NCI-H146 (cell line): Measurements from ENCODE around the gene PLEKHN1.
A peak's percentile ranks its signal among the peaks of the same experiment; 100 is the strongest.
"Not testable (repeated sequence)": the region's sequence is repeated elsewhere in the genome, so short reads cannot be mapped to it uniquely, and the experiment has no call there.

Experiments used
- DNase-seq: peaks from one replicate; lab custom pipeline; 2025; lab: John Stamatoyannopoulos, UW

Gene PLEKHN1

DNA sequence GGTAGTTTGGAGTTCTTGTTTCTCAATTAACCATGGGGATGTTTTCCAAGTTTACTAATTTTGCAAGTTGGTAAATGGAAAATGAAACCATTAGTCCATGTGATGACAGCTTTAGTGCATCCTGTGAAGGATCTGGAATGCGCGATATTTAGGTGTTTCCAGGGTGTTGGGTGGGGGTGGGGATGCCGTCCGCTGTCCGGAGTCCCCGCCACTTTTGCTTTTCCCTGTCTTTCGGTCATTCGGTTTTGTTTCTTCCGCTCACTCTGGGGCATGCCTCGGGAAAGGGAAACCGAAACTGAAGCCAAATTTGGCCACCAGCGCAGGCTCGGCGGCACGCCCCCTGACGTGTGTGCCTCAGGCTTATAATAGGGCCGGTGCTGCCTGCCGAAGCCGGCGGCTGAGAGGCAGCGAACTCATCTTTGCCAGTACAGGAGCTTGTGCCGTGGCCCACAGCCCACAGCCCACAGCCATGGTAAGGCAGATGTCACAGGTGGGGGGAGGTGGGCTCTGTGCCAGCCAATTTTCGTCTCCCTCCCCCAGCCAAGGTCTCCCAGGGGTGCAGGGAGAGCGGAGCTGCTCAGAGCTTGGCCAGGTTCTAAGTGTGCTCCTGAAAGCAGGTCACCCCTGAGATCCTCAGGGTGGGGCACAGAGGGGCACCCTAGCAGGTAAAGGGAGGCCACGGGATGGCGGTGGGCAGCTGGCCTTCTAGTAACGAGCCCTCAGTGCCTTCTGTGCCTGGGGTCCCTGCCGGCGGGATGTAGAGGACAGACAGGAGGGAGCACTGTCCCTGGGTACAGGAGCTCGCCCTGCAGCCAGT, 47.0 kb downstream of the PLEKHN1 start, which contains the start of gene ISG15:
Gene ISG15, plus strand, starts transcription at position 393 of the 817 bp plus-strand sequence. Its CDS starts 77 bp downstream, at position 470.
- peak; percentile 34 for DNase-seq

DNA sequence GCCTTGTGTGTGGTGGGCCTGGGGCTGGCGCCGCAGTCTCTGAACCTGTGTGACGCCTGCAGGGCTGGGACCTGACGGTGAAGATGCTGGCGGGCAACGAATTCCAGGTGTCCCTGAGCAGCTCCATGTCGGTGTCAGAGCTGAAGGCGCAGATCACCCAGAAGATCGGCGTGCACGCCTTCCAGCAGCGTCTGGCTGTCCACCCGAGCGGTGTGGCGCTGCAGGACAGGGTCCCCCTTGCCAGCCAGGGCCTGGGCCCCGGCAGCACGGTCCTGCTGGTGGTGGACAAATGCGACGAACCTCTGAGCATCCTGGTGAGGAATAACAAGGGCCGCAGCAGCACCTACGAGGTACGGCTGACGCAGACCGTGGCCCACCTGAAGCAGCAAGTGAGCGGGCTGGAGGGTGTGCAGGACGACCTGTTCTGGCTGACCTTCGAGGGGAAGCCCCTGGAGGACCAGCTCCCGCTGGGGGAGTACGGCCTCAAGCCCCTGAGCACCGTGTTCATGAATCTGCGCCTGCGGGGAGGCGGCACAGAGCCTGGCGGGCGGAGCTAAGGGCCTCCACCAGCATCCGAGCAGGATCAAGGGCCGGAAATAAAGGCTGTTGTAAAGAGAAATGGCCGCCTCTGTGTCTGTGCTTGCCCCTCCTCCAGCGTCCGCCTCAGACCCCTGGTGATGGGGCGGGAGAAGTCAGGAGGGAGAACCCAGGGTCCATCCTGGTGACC, 47.8 kb downstream of the PLEKHN1 start:
- DNase-seq = no peak

DNA sequence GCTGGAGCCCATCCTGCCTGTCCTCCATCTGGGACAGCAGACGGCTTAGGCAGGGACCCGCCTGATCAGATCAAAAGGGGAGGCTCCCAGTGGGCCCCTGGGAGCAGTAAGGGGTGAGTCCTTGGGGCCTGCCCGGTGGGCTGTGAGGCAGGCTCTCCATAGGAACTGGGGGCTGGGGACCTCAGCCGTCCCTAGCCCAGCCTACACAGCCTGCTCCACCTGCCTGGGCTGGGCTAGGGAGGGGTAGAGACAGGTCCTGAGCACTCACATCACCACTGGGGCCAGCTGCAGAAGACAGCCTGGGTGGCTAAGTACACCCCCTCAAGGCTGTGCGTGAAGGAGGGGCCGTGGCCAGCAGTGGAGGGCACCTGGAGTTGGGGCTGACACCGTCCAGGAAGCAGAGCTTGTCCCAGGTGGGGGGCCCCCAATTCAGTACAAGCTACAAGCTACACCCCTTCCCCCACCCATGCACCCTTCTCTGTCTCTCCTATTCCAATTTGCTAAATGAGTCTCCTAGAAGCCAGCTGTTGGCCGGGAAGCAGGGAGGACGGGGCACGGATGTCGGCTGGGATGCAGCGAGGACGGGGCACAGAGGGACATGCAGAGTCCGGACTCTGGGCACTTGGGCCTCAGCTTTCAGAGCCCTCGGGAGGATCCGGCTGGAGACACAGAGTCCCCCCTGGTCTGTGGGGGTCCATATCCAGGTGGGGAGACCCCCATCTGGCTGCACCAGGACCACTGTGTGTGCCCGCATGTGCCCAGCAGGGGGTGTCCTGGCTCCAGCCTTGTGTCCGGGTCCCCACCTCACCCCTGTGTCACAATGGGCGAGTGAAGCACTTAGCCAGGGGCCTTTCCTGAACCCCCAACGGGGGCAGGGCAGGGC, 48.8 kb downstream of the PLEKHN1 start:
- DNase-seq = no peak

DNA sequence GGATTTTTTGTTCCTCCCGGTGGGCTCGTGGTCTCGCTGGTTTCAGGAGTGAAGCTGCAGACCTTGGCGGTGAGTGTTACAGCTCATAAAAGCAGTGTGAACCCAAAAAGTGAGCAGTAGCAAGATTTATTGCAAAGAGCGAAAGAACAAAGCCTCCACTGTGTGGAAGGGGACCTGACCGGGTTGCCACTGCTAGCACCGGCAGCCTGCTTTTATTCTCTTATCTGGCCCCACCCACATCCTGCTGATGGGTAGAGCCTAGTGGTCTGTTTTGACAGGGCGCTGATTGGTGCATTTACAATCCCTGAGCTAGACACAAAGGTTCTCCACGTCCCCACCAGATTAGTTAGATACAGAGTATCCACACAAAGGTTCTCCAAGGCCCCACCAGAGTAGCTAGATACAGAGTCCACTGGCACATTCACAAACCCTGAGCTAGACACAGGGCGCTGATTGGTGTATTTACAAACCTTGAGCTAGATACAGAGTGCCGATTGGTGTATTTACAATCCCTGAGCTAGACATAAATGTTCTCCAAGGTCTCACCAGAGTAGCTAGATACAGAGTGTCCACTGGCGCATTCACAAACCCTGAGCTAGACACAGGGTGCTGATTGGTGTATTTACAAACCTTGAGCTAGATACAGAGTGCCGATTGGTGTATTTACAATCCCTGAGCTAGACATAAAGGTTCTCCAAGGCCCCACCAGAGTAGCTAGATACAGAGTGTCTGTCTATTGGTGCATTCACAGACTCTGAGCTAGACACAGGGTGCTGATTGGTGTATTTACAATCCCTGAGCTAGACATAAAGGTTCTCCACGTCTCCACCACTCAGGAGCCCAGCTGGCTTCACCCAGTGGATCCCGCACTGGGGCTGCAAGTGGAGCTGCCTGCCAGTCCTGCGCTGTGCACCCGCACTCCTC, 51.4 kb downstream of the PLEKHN1 start:
- DNase-seq = not testable (repeated sequence)

DNA sequence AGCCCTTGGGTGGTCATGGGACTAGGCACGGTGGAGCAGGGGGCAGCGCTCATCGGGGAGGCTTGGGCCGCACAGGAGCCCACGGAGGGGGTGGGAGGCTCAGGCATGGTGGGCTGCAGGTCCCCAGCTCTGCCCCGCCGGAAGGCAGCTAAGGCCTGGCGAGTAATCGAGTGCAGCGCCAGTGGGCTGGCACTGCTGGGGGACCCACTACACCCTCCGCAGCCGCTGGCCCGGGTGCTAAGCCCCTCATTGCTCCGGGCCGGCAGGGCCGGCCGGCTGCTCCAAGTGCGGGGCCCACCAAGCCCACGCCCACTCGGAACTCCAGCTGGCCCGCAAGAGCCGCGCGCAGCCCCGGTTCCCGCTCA, 52.0 kb downstream of the PLEKHN1 start:
- DNase-seq = not testable (repeated sequence)

DNA sequence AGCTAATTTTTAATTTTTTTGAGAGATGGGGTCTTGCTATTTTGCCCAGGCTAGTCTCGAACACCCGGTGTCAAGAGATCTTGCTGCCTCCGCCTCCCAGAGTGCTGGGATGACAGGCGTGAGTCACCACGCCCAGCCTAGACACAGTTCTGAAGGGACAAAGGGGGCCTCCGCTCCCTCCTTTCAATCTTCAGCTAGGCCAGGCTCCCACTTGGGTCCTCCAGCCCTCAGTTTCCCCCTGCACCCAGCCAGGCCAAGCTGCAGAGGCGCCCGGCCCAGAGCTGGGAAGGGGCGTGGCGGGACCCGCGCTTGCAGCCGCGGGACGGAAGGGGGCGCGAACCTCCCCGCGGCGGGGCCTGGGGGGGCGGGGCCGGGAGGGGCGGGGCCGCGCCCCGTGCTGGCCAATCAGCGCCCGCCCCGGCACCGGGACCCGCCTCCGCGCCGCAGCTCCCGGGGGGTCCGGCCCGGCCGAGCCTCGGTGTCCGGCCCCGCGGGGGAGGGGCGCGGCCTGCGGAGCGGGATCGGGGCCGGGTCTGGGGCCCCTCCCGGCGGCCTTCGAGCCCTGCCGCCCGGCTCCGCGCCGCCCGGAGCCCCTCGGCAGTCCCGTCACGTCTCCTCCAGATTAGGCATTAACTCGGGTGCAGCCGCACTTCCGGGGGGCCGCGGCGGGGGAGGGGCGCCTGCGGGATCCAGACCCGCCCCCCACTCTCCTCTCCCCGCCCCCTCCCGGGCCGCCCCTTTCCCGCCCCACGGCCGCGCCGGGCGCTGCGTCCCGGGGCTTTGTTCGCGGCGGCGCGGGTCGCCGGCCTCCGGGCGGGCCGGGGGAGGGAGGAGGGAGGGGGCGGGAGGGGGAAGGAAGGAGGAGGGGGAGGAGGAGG, 53.1 kb downstream of the PLEKHN1 start:
- peak; percentile 63 for DNase-seq

DNA sequence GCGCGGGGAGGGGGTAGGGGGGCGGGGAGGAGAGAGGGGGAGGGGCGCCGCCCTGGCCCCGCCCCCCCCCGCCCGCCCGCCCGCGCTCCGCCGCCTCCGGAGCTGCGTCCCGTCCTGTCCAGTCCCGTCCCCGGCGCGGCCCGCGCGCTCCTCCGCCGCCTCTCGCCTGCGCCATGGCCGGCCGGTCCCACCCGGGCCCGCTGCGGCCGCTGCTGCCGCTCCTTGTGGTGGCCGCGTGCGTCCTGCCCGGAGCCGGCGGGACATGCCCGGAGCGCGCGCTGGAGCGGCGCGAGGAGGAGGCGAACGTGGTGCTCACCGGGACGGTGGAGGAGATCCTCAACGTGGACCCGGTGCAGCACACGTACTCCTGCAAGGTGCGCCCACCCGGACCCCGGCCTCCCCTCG, 53.7 kb downstream of the PLEKHN1 start, which contains the start of gene AGRN:
Gene AGRN, plus strand, starts transcription at position 121 of the 405 bp plus-strand sequence. Its CDS starts 53 bp downstream, at position 174.
- no peak for DNase-seq

DNA sequence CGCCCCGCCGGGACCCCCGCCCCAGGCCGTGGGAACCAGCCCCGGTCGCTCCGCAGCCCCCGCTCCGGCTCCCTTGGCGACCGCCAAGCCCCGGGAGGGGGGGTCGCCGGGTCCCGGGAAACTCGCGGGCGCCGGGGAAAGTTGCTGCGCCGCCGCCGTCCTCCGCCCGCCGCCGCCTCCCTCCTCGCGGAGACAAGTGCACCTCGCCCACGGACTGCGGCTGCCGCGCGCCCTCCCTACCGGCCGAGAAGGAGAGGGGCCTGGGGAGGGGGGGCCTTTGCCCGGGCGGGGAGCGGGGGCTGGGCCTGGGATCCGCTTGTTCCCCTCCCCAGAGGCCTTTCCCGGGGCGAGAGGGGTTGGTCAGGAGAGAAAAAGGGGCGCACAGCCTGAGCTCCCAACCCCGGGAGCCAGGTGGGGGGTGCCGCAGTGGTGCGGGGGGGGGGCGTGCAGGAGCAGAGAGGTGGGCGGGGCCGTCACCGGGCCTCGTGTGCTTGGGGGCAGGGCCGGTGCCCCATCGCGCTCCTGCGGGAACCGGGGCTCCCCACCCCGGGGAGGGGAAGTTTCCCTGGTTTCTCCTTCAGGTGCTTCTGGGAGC, 54.2 kb downstream of the PLEKHN1 start:
- no peak for DNase-seq

DNA sequence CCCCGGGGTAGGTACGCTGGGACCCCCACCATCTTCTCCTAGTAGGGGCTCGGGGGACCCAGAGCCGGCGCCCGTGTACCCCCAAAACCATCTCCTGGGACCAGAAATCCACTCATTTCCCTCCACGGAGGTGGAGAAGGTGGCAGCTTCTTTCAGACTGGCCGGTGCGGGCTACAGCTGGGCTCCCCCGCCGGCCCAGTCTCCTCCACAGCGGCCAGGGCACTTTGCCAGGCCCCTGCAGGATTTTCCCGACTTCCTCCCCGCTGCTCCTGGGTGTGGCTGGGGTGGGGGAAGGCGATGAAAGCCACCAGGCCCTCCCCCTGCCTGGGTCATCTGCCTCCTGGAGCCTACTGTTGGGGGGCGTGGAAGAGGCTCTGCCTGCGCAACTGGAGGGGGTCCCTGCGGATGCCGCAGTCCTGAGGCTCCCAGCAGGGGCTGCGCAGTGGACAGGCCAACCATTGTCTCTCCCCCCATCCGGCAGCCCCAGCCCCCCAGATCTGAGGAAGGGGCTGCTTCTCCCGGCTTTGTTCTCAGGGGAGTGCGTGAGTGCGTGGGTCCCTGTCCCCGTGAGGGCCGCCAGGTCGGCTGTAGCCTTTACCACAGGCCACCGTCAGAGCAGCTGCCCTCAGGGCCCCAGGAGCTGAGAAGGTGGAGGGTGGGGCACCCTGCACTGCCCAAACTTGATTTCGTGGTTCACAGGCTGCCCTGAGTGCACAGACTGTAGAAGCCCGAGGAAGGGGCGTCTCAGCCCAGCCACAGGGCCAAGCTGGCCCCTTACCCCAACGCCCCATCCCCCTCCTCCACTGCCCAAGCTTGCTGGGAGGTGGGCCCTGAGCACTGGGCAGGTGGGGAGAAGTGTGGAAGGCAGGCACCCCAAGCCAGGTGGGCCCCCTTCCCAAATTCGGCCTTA, 55.0 kb downstream of the PLEKHN1 start:
- DNase-seq = peak; percentile 40

DNA sequence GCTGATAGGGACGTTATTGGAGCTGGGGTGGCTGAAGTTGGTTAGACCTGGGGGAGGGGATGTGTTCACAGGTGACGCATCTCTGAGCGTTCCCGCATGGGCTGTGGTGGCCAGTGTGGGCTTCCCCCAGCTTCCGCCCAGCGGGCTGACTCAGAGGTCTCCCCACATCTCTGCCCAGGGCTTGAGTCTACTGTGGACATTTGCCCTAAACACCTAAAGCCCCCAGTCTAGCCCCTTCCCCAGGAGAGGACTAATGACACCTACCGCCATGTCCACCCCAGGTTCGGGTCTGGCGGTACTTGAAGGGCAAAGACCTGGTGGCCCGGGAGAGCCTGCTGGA, 55.6 kb downstream of the PLEKHN1 start:
- DNase-seq = no peak

DNA sequence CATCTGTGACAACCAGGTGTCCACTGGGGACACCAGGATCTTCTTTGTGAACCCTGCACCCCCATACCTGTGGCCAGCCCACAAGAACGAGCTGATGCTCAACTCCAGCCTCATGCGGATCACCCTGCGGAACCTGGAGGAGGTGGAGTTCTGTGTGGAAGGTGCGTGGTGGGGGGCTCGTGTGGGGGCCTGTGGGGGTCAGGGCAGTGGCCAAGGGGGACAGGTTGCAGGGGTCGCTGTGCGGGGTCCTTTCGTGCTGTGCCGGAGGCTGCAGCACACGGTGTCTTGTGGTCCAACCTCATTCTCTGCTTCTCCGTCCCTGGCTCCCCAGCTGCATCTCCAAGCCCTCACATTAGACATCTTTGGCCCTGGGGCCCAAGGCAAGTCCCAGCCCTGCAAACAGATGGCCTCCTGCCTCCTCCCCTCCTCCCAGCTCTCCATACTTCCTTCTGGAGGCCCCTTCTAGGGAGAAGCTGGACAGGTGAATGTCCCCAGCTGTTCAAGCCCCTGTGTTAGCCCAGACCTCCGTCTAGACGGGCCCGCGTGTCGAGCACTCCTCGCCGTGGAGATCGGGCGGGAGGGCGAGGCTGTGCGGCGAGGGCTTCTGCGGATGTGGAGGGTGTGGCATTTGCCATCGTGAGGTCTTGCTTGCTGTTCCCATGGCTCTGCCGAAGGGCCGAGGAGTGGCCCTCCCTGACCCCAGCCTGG, 56.2 kb downstream of the PLEKHN1 start:
- DNase-seq = no peak

DNA sequence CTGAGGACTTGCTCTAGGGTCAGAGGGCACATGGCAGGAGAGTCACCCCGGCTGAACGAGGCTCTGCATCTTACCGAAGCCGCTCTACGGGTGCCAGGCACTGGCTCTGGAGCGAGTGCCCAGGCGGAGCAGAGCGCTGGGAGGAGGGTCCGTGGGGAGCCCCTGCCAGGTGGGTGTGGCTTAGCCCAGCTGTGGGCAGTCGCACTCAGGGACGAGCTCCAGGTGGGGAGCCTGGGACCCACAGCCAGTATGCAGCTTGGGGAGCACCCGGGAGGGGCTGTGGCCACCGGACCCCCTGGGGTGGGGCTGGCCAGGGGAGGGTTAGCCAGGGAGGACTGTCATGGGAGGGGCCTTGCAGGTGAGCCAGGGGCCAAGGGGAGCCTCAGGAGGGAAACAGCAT, 57.4 kb downstream of the PLEKHN1 start:
- DNase-seq = no peak

DNA sequence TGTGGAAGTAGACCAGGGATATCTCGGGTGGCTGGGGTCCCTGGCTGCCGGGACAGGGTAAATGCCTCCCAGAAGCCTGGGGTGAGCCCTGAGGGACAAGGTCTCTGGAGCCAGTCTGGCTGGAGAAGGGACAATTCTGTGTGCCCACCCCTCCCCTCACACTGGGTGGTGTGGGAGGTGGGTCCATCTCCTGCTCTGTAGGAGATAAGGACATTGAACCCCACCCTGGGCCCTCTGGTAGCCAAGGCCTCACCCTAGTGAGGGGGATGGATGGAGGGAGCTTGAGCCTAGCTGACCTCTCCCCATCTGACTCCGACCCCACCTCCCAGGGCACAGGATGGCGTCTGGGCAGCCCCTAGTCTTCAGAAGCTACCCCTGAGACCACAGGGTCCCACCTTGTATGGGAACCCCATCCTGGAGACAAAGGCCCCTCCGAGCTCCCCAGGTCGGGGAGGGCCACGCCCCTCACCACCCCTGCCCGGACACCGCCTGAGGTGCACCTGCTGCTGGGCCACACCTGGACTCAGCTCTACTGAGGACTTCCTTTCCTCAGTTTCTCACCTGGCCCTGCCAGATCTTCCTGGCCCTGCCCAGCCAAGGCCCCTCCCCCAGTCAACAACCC, 58.0 kb downstream of the PLEKHN1 start:
- no peak for DNase-seq

DNA sequence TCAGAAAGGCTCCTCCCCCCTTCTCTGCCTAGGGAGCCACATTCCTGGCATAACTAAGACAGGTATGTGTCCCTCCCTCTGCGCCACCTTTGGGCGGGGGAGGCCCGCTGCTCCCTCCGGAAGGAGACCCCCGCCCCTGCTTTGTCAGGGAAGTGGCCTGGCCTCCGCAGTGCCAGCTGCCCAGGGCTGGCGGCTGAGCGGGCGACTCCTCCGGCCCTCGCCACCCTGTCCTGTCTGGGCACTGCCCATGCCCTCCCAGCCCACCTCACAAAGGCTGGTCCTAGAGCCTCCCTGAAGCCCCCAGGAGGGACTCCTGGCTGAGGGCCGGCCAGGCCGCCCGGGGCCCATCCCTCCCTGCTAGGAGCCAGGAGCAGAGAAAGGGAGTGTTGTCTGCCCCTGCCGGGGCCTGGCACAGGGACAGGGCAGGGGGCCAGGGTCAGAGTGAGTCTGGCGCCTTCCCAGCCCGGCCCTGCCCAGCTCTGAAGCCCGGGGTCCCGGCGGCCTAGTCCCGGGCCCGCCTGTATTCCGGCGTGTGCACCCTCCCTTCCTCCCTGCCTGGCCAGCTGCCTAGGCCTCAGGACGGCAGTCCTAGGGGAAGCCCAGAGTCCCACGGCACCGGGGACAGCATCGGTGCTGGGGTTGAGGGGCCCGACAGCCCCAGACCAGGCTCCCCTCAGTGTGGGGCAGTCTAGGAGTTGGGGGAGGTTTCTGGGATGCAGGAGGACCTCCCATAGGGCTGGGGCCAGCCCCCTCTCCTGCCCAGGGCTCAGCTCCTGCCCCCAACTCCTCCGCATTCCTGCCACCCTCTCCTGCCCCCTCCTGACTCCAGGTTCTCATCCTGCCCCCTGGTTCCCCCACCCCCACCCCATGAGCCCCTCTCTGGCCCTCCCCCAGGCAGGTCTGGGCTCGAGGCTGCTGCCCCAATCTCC, 58.8 kb downstream of the PLEKHN1 start:
- DNase-seq = no peak
